HG02623 (cell line): Measurements from ENCODE around the gene PRR4.

Source experiments
- ATAC-seq: cut with Tn5 transposase; IDR thresholded peaks from one replicate; pipeline ENCODE4 v1.9.1; 2021; ENCODE audit warnings: moderate library complexity; ENCODE audit not compliant: unreplicated experiment

Gene PRR4, protein sequence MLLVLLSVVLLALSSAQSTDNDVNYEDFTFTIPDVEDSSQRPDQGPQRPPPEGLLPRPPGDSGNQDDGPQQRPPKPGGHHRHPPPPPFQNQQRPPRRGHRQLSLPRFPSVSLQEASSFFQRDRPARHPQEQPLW

GRCh38 chr12:10849425-10849878 is at the start of gene PRR4:
Gene PRR4, minus strand, starts transcription at chr12:10849475. Its CDS starts 38 bp downstream, at chr12:10849437.
- no peak for ATAC-seq

DNA sequence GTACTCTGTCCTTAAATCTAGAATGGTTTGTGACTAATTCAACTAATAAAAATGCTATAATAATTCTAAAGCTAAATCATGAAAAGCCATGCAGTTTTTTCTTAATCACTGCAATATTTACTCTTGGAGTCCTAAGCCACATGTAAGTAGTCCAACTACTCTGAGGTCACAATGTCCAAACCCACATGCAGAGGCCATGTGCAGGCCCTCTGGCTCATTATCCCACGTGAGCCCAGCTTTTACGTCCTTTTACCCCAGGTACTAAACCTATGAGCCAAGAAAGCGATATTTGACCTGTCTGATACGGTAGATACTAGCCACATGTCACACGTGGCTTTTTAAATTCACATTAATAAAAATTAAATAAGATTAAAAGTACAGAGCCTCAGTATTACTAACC is 47.6 kb upstream of the PRR4 start:
- ATAC-seq = no peak

GRCh38 chr12:10891937-10892336 is 42.7 kb upstream of the PRR4 start:
- ATAC-seq = no peak

GRCh38 chr12:10889226-10889625 is 40.0 kb upstream of the PRR4 start:
- ATAC-seq = no peak

- ATAC-seq = no peak
Observed at GRCh38 chr12:10884086-10884725, 34.9 kb upstream of the PRR4 start, which contains the start of gene PRH1. Gene PRH1, minus strand, starts transcription at chr12:10884255. Its CDS starts 38 bp downstream, at chr12:10884217.

DNA sequence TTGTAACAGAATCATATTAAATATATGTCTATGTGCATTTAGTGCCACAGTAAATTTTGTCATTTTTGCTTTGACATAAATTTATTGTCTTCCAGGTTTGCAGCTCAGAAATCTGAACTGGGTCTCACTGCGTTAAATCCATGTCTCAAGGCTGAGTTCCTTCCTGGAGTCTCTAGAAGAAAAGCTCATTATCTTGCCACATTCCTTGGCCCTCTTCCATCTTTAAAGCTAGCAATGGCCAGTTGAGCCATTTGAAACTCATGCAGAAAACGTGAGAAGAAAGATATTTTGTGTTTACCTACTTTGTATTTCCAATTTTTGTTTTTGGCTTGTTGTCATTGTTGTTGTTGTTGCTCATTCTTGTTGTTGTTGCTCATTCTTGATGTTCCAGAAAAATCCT is 24.1 kb upstream of the PRR4 start:
- no peak for ATAC-seq

DNA sequence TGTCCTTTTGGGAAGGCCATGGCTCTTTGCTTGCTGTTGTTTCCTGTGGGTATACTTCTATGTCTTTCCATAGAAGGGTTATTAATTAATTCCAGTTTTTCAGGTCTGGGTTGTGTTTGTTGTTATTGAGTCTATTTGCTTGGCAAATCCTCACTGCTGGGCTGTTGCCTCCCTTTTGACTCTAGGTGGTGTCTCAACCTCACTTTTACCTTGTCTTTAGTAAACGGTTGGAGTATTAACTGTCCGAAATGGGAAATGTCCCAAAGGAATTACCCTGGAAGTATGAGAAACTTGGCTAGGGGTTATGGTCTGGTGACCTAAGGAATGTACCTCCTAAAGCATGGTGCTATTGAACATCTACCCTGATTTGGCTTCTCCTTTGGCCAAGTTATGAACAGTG is 18.1 kb upstream of the PRR4 start:
- ATAC-seq = no peak

DNA sequence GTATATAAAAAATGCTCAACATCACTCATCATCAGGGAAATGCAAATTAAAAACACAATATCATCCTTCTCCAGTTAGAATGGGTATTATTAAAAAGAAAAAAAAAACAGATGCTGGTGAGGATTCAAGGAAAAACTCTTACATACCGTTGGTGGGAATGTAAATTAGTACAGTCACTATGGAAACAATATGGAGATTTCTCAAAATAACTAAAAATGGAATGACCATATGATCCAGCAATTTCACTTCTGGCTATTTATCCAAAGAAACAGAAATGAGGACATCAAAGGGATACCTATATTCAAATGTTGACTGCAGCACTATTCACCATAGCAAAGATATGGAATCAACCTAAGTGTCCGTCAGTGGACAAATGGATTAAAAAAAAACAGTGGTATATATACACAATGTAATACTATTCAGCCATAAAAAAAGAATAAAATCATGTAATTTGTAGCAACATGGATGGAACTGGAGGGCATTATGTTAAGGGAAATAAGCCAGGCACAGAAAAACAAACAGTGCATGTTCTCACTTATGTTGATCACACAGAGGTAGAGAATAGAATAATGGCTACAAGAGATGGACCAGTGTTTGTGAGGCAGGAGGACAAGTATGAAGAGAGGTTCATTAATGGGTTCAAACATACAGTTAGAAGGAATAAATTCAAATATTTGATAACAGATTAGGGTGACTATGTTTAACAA is 14.4 kb upstream of the PRR4 start:
- ATAC-seq = no peak

DNA sequence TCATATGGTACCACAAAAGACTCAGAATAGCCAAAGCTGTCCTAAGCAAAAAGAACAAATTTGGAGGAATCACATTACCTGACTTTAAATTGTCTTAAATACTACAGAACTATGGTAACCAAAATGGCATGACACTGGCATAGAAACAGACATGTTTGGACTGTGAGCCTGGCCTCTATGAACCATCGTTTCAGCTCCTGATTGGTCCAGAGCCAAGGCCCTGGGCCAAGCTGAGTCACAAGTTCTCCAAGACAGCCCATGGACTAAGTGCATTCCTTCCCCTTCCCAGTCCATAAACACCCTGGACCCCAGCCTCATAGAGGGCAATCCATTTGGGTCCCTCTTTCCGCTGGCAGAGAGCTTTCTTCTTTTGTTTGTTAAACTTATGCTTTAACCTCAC is 12.1 kb upstream of the PRR4 start:
- no peak for ATAC-seq

GRCh38 chr12:10855807-10856206 is 6.5 kb upstream of the PRR4 start:
- ATAC-seq = no peak

GRCh38 chr12:10853776-10854175 is 4.5 kb upstream of the PRR4 start:
- no peak for ATAC-seq

- ATAC-seq = no peak
Observed at GRCh38 chr12:10851243-10851858, 2.1 kb upstream of the PRR4 start.

GRCh38 chr12:10847744-10848143 is 1.5 kb downstream of the PRR4 start:
- no peak for ATAC-seq

GRCh38 chr12:10842862-10843261 is 6.4 kb downstream of the PRR4 start:
- no peak for ATAC-seq

GRCh38 chr12:10838461-10838860 is 10.8 kb downstream of the PRR4 start:
- ATAC-seq = no peak

DNA sequence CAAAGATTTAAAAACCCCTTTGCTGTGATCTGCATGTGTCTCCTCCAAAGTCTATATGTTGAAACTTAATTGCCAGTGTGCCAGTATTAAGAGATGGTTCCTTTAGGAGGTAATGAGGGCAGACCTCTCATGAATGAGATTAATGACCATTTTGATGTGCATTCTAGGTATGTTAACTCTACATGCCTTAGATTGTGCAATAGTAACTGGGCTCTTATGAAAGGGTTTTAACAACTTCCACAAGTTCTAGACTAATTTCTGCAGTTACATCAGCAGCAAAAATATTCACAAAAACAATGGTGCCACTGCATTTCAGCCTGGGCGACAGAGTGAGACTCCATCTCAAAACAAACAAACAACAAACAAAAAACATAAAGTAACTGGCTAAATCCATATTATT is 19.3 kb downstream of the PRR4 start:
- ATAC-seq = no peak

- no peak for ATAC-seq
Observed at GRCh38 chr12:10826258-10826657, 23.0 kb downstream of the PRR4 start, which contains the start of gene TAS2R10. Gene TAS2R10, minus strand, starts transcription at chr12:10826358. Its CDS starts 89 bp downstream, at chr12:10826269.

DNA sequence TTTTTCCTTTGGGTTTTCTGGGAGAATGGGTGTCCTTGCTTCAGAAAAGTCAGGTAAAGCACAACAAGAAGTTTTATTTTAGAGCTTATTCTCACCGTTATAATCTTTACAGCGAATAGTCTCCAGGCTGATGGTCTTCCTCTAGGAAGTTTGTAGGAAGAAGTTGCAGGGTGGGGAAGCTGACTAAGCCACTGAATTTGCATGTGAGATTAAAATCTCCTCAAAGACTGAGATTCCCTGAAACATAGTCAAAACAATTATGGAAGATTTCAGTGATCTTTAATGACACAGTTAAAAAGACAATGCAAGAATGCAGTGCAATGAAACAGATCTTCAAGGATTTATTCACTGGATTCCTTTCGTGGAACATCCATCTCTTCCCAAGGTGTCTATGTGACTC is 24.3 kb downstream of the PRR4 start:
- ATAC-seq = no peak

- no peak for ATAC-seq
Observed at GRCh38 chr12:10811883-10812536, 37.3 kb downstream of the PRR4 start.

- ATAC-seq = no peak
Observed at GRCh38 chr12:10810068-10810467, 39.2 kb downstream of the PRR4 start, which contains the start of gene TAS2R9. Gene TAS2R9, minus strand, starts transcription at chr12:10810168. Its CDS starts 93 bp downstream, at chr12:10810075.

DNA sequence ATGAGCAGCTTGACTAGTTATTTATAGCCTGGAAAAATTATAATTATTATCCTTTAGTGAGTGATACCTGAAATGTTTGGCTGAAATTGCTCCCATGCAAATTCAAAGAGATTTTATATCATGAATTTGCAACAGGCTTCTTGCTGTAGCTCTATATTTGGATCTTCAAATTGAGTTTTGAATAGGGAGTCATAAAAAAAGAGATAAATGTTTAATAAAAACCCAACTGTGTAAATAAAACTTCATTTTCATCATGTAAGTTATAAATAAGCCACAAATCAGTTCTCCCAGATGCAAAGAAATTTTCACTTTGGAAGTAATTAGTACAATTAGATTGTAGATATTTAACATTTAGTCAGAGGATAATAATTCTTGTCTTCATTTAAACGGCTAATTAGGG is 42.1 kb downstream of the PRR4 start, which contains the start of gene TAS2R8:
TSS of gene TAS2R8 (minus strand) at position 101 of the 400 bp plus-strand sequence. CDS start 306 bp downstream, outside the sequence.
- no peak for ATAC-seq
